GM21737 (cell line): ENCODE data around the gene ACSM5.
"Not testable (repeated sequence)": the region's sequence is repeated elsewhere in the genome, so short reads cannot be mapped to it uniquely, and the experiment has no call there.

Experiments used
- ATAC-seq: cut with Tn5 transposase; IDR thresholded peaks from one replicate; pipeline ENCODE4 v1.9.1; 2021; ENCODE audit warnings: mild to moderate bottlenecking, moderate library complexity; ENCODE audit not compliant: unreplicated experiment

Gene ACSM5

GRCh38 chr16:20397468-20398074, 11.8 kb upstream of the ACSM5 start:
- no peak for ATAC-seq

- no peak for ATAC-seq
These were observed 10.7 kb upstream of the ACSM5 start for GRCh38 chr16:20398603-20399002.

GRCh38 chr16:20399185-20399584, 10.1 kb upstream of the ACSM5 start:
- no peak for ATAC-seq

- no peak for ATAC-seq
These were observed 8.3 kb upstream of the ACSM5 start for GRCh38 chr16:20401066-20401465.

GRCh38 chr16:20401475-20402016, 7.8 kb upstream of the ACSM5 start:
- no peak for ATAC-seq

- no peak for ATAC-seq
These were observed 6.7 kb upstream of the ACSM5 start for GRCh38 chr16:20402651-20403050.

GRCh38 chr16:20404637-20405036, 4.7 kb upstream of the ACSM5 start, which contains the start of gene PDILT:
Gene PDILT, minus strand, starts transcription at chr16:20404737. Its CDS starts 5,437 bp downstream, at chr16:20399300.
- no peak for ATAC-seq

- no peak for ATAC-seq
These were observed 888 bp downstream of the ACSM5 start for GRCh38 chr16:20410121-20410723.

- ATAC-seq, result no peak
These were observed 1.7 kb downstream of the ACSM5 start for GRCh38 chr16:20411055-20411454.

GRCh38 chr16:20415541-20415940, 6.2 kb downstream of the ACSM5 start:
- no peak for ATAC-seq

GRCh38 chr16:20419093-20419492, 9.8 kb downstream of the ACSM5 start:
- not testable (repeated sequence) for ATAC-seq

GRCh38 chr16:20421748-20422147, 12.4 kb downstream of the ACSM5 start:
- not testable (repeated sequence) for ATAC-seq

- ATAC-seq, result not testable (repeated sequence)
These were observed 14.4 kb downstream of the ACSM5 start for GRCh38 chr16:20423772-20424128.

- no peak for ATAC-seq
These were observed 15.0 kb downstream of the ACSM5 start for GRCh38 chr16:20424129-20424866.

- not testable (repeated sequence) for ATAC-seq
These were observed 18.1 kb downstream of the ACSM5 start for GRCh38 chr16:20427401-20427797.

- not testable (repeated sequence) for ATAC-seq
These were observed 20.2 kb downstream of the ACSM5 start for GRCh38 chr16:20429499-20429898.

GRCh38 chr16:20430480-20430879, 21.1 kb downstream of the ACSM5 start:
- ATAC-seq, result not testable (repeated sequence)

GRCh38 chr16:20430948-20431347, 21.6 kb downstream of the ACSM5 start:
- no peak for ATAC-seq

GRCh38 chr16:20438950-20439349, 29.6 kb downstream of the ACSM5 start:
- not testable (repeated sequence) for ATAC-seq

GRCh38 chr16:20439820-20440231, 30.5 kb downstream of the ACSM5 start:
- not testable (repeated sequence) for ATAC-seq

- not testable (repeated sequence) for ATAC-seq
These were observed 31.4 kb downstream of the ACSM5 start for GRCh38 chr16:20440731-20441130.

- no peak for ATAC-seq
These were observed 31.9 kb downstream of the ACSM5 start for GRCh38 chr16:20441191-20441590.
